Ovary (tissue), 9 donors: ENCODE measurements around the gene ZSCAN32. TPM values are rescaled to one million over a fixed set of nuclear protein-coding genes. Genes with fewer than 3 reads are reported as not detected.

ENCODE experiments used
- DNase-seq, 5 donors: peaks; one replicate each; pipeline ENCODE4 v3.0.0-alpha.2; 2019 to 2020
- H3K27ac ChIP-seq, 2 donors: fragments of 200-600 bp; one replicate each; pipeline versions ENCODE4 v1.5.1 to v1.8.0; 2019 to 2022
- H3K27me3 ChIP-seq: fragments of 200-600 bp; one replicate; pipeline ENCODE4 v1.8.0; 2022
- H3K36me3 ChIP-seq: fragments of 200-600 bp; sonication (generic); one replicate; pipeline ENCODE4 v1.5.1; 2019
- H3K4me1 ChIP-seq: one replicate; pipeline ENCODE4 v1.8.1; 2013; ENCODE audit warnings: mild to moderate bottlenecking, moderate library complexity; ENCODE audit not compliant: insufficient read depth
- H3K4me3 ChIP-seq: fragments of 200-600 bp; sonication (generic); one replicate; pipeline ENCODE4 v1.5.1; 2017
- H3K9me3 ChIP-seq, 2 donors: fragments of 200-600 bp in 1 of 2; sonication (generic) in 1 of 2; one replicate each; pipeline versions ENCODE4 v1.5.1 to v1.8.1; 2013 to 2019; ENCODE audit warnings: mild to moderate bottlenecking in 1 of 2, moderate library complexity in 1 of 2
- CTCF ChIP-seq, 3 donors: fragments of 450-650 bp in 2 of 3; fragments of 200-600 bp in 1 of 3; IDR thresholded peaks; one replicate each; pipeline versions ENCODE4 v1.5.1 to v1.8.0; 2016 to 2022; ENCODE audit warnings: antibody characterized with exemption in 3 of 3, mild to moderate bottlenecking in 1 of 3
- EP300 ChIP-seq: sonication (generic); formaldehyde crosslinking; IDR thresholded peaks from one replicate; pipeline ENCODE4 v1.6.1; 2017; ENCODE audit warnings: antibody characterized with exemption
- POLR2A ChIP-seq: fragments of 450-650 bp; IDR thresholded peaks from one replicate; pipeline ENCODE4 v1.6.1; 2017; ENCODE audit warnings: antibody characterized with exemption, mild to moderate bottlenecking, moderate library complexity
- WGBS, 3 donors: extraction: QIAGEN DNeasy Blood & Tissue Kit in 1 of 3; methylation state at CpG; one replicate each; pipeline versions ENCODE4 v1.1.5 to v1.1.7; 2013 to 2017; 5-methylcytosine and 5-hydroxymethylcytosine counted together
- intact Hi-C, 4 donors: fragments of 100-400 bp; cut with DNase I; formaldehyde crosslinking; loops; one replicate each; pipeline versions ENCODE4 v1.11.0 to v1.15.1; 2022 to 2023
- polyA plus RNA-seq, 2 donors: library from polyadenylated mRNA; stranded (reverse); fragments of 200-250 nt in 1 of 2; fragments of 350-450 nt in 1 of 2; fragmentation: Illumina TruSeq in 1 of 2; extraction: RNeasy Lipid Tissue Mini Kit (QIAGEN cat#74804) in 1 of 2; gene quantifications; one replicate each; pipeline ENCODE4 v1.2.3, GENCODE V29; 2013 to 2014
- total RNA-seq, 7 donors: library from RNA; depleted of rRNA in 2 of 7; stranded (reverse); fragments of >200 nt in 2 of 7; fragmentation: NEBNext Ultra II Directional in 3 of 7; extraction: Animal tissue kit (Norgen Biotek cat#: 25700) in 3 of 7; gene quantifications; one replicate each; pipeline versions ENCODE4 v1.1.0 to v1.2.4, GENCODE V29; 2016 to 2023
- donor health status: DM: no; HTN: no; CAD: no; lungs with moderate emphysema.
- donor health status: DM: no; HTN: no; CAD: no.
- donor health status: Bipolar disorder and iron deficiency.
- donor health status: DM: yes; HTN: yes; CAD: no.
- donor health status: DM: no; HTN: no; CAD: no.
- donor health status: DM: yes; HTN: yes; CAD: no.

Gene ZSCAN32
- total and polyA plus RNA-seq, 9 donors: 8.0 to 15.4 (median 8.9) TPM

GRCh38 chr16:3408561-3409197 is 7.9 kb upstream of the ZSCAN32 start:
- TF ChIP-seq POLR2A (no peak), EP300 (no peak), CTCF (IDR thresholded peaks at IDR 0.05) (no peak)
- Histone ChIP-seq H3K9me3 (peaks cover 10 to 61% of the 10 kb centered on the region in 2 donors), H3K27me3 (no peaks in the 10 kb centered on the region), H3K27ac (no peak overlapping the region), H3K4me1 (peaks cover under 1% of the 10 kb centered on the region), H3K4me3 (no peak overlapping the region), H3K36me3 (no peaks in the 10 kb centered on the region)
- WGBS, 3 donors: 96 to 97% (median 96%) methylated on average over 12 of the region's 12 CpGs
- DNase-seq: no peak
- intact Hi-C loops: loop anchor here in 1 of 4 donors (10.0 kb wide), 2 partner anchors 124 to 186 kb away; partner anchors contain the start of gene ZNF263

- 24 to 28% (median 24%) methylated on average over 17 of the region's 17 CpGs for WGBS, 3 donors
- TF ChIP-seq CTCF (IDR thresholded peaks at IDR 0.05): no peak
- no peak for TF ChIP-seq POLR2A
- TF ChIP-seq EP300: no peak
- H3K27ac ChIP-seq: peak overlapping the region in 1 of 2 donors; percentile 59
- intact Hi-C loops: loop anchor here in 1 of 4 donors (10.0 kb wide), 2 partner anchors 117 to 193 kb away; partner anchors contain the start of gene ZNF263
- H3K4me3 ChIP-seq: peak overlapping the region; percentile 65
- H3K27me3 ChIP-seq: no peaks in the 10 kb centered on the region
- H3K9me3 ChIP-seq: peaks cover 3 to 27% of the 10 kb centered on the region in 2 donors
- DNase-seq: no peak
- peaks cover 2% of the 10 kb centered on the region for H3K36me3 ChIP-seq
- peaks cover 7% of the 10 kb centered on the region for H3K4me1 ChIP-seq
Observed at GRCh38 chr16:3401719-3402397, 1.1 kb upstream of the ZSCAN32 start.

- H3K27me3 ChIP-seq: no peaks in the 10 kb centered on the region
- H3K4me1 ChIP-seq: peaks cover 7% of the 10 kb centered on the region
- H3K4me3 ChIP-seq: peak overlapping the region; percentile 65
- 0 to 1% (median 1%) methylated on average over 15 to 18 of the region's 18 CpGs for WGBS, 3 donors
- H3K36me3 ChIP-seq: peaks cover 3% of the 10 kb centered on the region
- intact Hi-C loops: loop anchor here in 1 of 4 donors (10.0 kb wide), 2 partner anchors 116 to 194 kb away; partner anchors contain the start of gene ZNF263
- H3K27ac ChIP-seq: peak overlapping the region in 1 of 2 donors; percentile 62
- DNase-seq: no peak
- TF ChIP-seq EP300 (no peak), POLR2A (no peak), CTCF (IDR thresholded peaks at IDR 0.05) (no peak)
- H3K9me3 ChIP-seq: peaks cover 3 to 32% of the 10 kb centered on the region in 2 donors
Observed at GRCh38 chr16:3400446-3400778, 392 bp downstream of the ZSCAN32 start.

- H3K9me3 ChIP-seq: peaks cover 7 to 57% of the 10 kb centered on the region in 2 donors
- no peak overlapping the region for H3K4me3 ChIP-seq
- no peak for DNase-seq
- intact Hi-C loops: loop anchor here in 1 of 4 donors (2.0 kb wide), 1 partner anchor 15 kb away; no protein-coding TSS in a partner anchor
- TF ChIP-seq CTCF (IDR thresholded peaks at IDR 0.05) (no peak), POLR2A (no peak), EP300 (no peak)
- no peak overlapping the region for H3K27ac ChIP-seq
- H3K36me3 ChIP-seq: no peaks in the 10 kb centered on the region
- no peaks in the 10 kb centered on the region for H3K27me3 ChIP-seq
- 86 to 94% (median 87%) methylated on average over 9 of the region's 9 CpGs for WGBS, 3 donors
- H3K4me1 ChIP-seq: no peaks in the 10 kb centered on the region
Observed at GRCh38 chr16:3389663-3390338, 11.0 kb downstream of the ZSCAN32 start.
